HL-60 (cell line): Measurements from ENCODE around the gene DNAJC27.

Source experiments
- CTCF ChIP-seq: IDR thresholded peaks from one replicate; pipeline ENCODE4 v1.5.1; 2011; ENCODE audit warnings: low read length, control low read depth, inconsistent platforms; ENCODE audit not compliant: insufficient read depth
- POLR2AphosphoS5 ChIP-seq: IDR thresholded peaks from 2 replicates; pipeline ENCODE4 v1.6.1; 2012; ENCODE audit warnings: low read depth

- no peak for TF ChIP-seq POLR2AphosphoS5
- TF ChIP-seq CTCF: no peak
Measured at GRCh38 chr2:25014631-25015030, 42.9 kb upstream of the DNAJC27 start.
